GM19455 (cell line): ENCODE measurements around the gene TPRN.

Experiments used
- ATAC-seq: cut with Tn5 transposase; IDR thresholded peaks from one replicate; pipeline ENCODE4 v1.9.1; 2021; ENCODE audit not compliant: unreplicated experiment

Gene TPRN

GRCh38 chr9:137174722-137175293 lies 25.7 kb downstream of the TPRN start:
- ATAC-seq, result no peak

GRCh38 chr9:137173796-137174664 lies 26.5 kb downstream of the TPRN start:
- no peak for ATAC-seq

- ATAC-seq, result no peak
These were observed 27.4 kb downstream of the TPRN start for GRCh38 chr9:137172901-137173795.

GRCh38 chr9:137171149-137171900 lies 29.2 kb downstream of the TPRN start:
- ATAC-seq, result no peak

- ATAC-seq, result no peak
These were observed 29.9 kb downstream of the TPRN start for GRCh38 chr9:137170486-137171148.

GRCh38 chr9:137169896-137170358 lies 30.6 kb downstream of the TPRN start, which contains the start of gene LRRC26:
TSS of gene LRRC26 (minus strand) at chr9:137170051. CDS start at chr9:137169943, 108 bp downstream.
- no peak for ATAC-seq

GRCh38 chr9:137168904-137169856 lies 31.4 kb downstream of the TPRN start:
- no peak for ATAC-seq

- ATAC-seq, result no peak
These were observed 32.0 kb downstream of the TPRN start for GRCh38 chr9:137168573-137168903.

GRCh38 chr9:137167747-137168572 lies 32.6 kb downstream of the TPRN start:
- ATAC-seq, result no peak

- no peak for ATAC-seq
These were observed 33.2 kb downstream of the TPRN start for GRCh38 chr9:137167277-137167746.

- no peak for ATAC-seq
These were observed 33.9 kb downstream of the TPRN start for GRCh38 chr9:137166380-137167229.

- no peak for ATAC-seq
These were observed 35.2 kb downstream of the TPRN start for GRCh38 chr9:137165250-137165836.

GRCh38 chr9:137164370-137165249 lies 35.9 kb downstream of the TPRN start:
- no peak for ATAC-seq

GRCh38 chr9:137163805-137164204 lies 36.7 kb downstream of the TPRN start:
- ATAC-seq, result no peak

GRCh38 chr9:137163365-137163715 lies 37.2 kb downstream of the TPRN start:
- no peak for ATAC-seq
